Left cardiac atrium (tissue), 2 donors: ENCODE results near the gene DHRS3. TPM values are rescaled to one million over a fixed set of nuclear protein-coding genes. Genes with fewer than 3 reads are reported as not detected.

Experiments used
- microRNA-seq, 2 donors: library from miRNA; unstranded; fragments of <30 nt; microRNA quantifications; one replicate each; pipeline ENCODE4 v1.2.0, GENCODE V29; 2020
- total RNA-seq, 2 donors: library from RNA; stranded (reverse); fragmentation: NEBNext Ultra II Directional; extraction: Animal tissue kit (Norgen Biotek cat#: 25700); gene quantifications; one replicate each; pipeline ENCODE4 v1.2.1, GENCODE V29; 2021
- donor health status: DM: no; HTN: yes; CAD: no; lungs with severe emphysema.
- donor health status: DM: yes; HTN: yes; CAD: no.

The DHRS3 gene
- total RNA-seq, 2 donors from 2014 or later = 74.3 to 106 TPM

Small RNAs within 50 kb of the gene (microRNA-seq; reads per million reads assigned to microRNA genes)
- gene MIR6730 = 0 reads per million in 2 donors

Other genes starting within 250 kb of the DHRS3 start
- not detected for gene AADACL4, start 25.9 kb upstream of the DHRS3 start, total RNA-seq
- under 1 TPM; 0.09 to 0.18 TPM for gene AADACL3, start 97.9 kb upstream of the DHRS3 start, total RNA-seq
- not detected for gene CFAP107, start 128.0 kb upstream of the DHRS3 start, total RNA-seq
- not detected for gene PRAMEF12, start 155.5 kb upstream of the DHRS3 start, total RNA-seq
- gene PRAMEF1, start 173.2 kb upstream of the DHRS3 start, total RNA-seq = not detected
- not detected for gene PRAMEF11, start 213.2 kb upstream of the DHRS3 start, total RNA-seq
- gene HNRNPCL1, start 230.5 kb upstream of the DHRS3 start, total RNA-seq = not detected
- not detected for gene PRAMEF2, start 238.9 kb upstream of the DHRS3 start, total RNA-seq